ENCODE measurements around the gene PNPO. TPM values are rescaled to one million over a fixed set of nuclear protein-coding genes. Genes with fewer than 3 reads are reported as not detected.
A peak's percentile ranks its signal among the peaks of the same experiment; 100 is the strongest.

The PNPO gene
- total RNA-seq, 1 donor from 2014 or later, result 9.1 TPM

GRCh38 chr17:47953909-47954308 lies 12.5 kb downstream of the PNPO start:
- Mint-ChIP-seq H3K4me3 (no peak overlapping the region), H3K4me1 (peaks cover 9% of the 10 kb centered on the region), H3K36me3 (no peaks in the 10 kb centered on the region), H3K27ac (no peak overlapping the region), H3K9me3 (no peaks in the 10 kb centered on the region), H3K27me3 (ENCODE audit: insufficient read depth, low read depth) (peaks cover 7% of the 10 kb centered on the region)
- no peaks in the 10 kb centered on the region for H3K79me2 ChIP-seq (ENCODE audit: low read depth)
- H3K27ac ChIP-seq, result no peak overlapping the region
- no peaks in the 10 kb centered on the region for H4K20me1 ChIP-seq (ENCODE audit: low read depth)
- H3K4me3 ChIP-seq, result no peak overlapping the region
- H3K9ac ChIP-seq, result no peak overlapping the region
- H3K9me3 ChIP-seq (ENCODE audit: low read depth), result no peaks in the 10 kb centered on the region
- H3K4me2 ChIP-seq, result no peak overlapping the region
- no peak overlapping the region for H2AFZ ChIP-seq (replicated peaks)
- no peaks in the 10 kb centered on the region for H3K36me3 ChIP-seq
- peaks cover 17% of the 10 kb centered on the region for H3K4me1 ChIP-seq
- peak; percentile 15 for TF ChIP-seq CTCF (IDR thresholded peaks at IDR 0.05)
- TF ChIP-seq EZH2 (IDR thresholded peaks at IDR 0.05), result no peak
- no peak for TF ChIP-seq EZH2phosphoT487 (IDR thresholded peaks at IDR 0.05)
- peaks cover 11% of the 10 kb centered on the region for H3K27me3 ChIP-seq
- DNase-seq (ENCODE audit: low spot score), result no peak
- H3F3A ChIP-seq (ENCODE audit: low read depth), result no peaks in the 10 kb centered on the region

GRCh38 chr17:47955497-47956461 lies 14.4 kb downstream of the PNPO start:
- peaks cover 10% of the 10 kb centered on the region for H3K27me3 Mint-ChIP-seq (ENCODE audit: insufficient read depth, low read depth)
- no peak overlapping the region for H2AFZ ChIP-seq (replicated peaks)
- H3K9me3 Mint-ChIP-seq, result no peaks in the 10 kb centered on the region
- no peak overlapping the region for H3K4me3 ChIP-seq
- no peak overlapping the region for H3K9ac ChIP-seq
- no peaks in the 10 kb centered on the region for H3K36me3 ChIP-seq
- peaks cover 6% of the 10 kb centered on the region for H3K27me3 ChIP-seq
- H4K20me1 ChIP-seq (ENCODE audit: low read depth), result no peaks in the 10 kb centered on the region
- no peaks in the 10 kb centered on the region for H3K9me3 ChIP-seq (ENCODE audit: low read depth)
- peaks cover 2% of the 10 kb centered on the region for H3K4me1 Mint-ChIP-seq
- no peak for DNase-seq (ENCODE audit: low spot score)
- H3F3A ChIP-seq (ENCODE audit: low read depth), result no peaks in the 10 kb centered on the region
- H3K27ac Mint-ChIP-seq, result no peak overlapping the region
- peaks cover 12% of the 10 kb centered on the region for H3K4me1 ChIP-seq
- H3K4me2 ChIP-seq, result no peak overlapping the region
- TF ChIP-seq EZH2phosphoT487 (IDR thresholded peaks at IDR 0.05) (no peak), CTCF (IDR thresholded peaks at IDR 0.05) (no peak), EZH2 (IDR thresholded peaks at IDR 0.05) (no peak)
- H3K4me3 Mint-ChIP-seq, result no peak overlapping the region
- no peak overlapping the region for H3K27ac ChIP-seq
- no peaks in the 10 kb centered on the region for H3K36me3 Mint-ChIP-seq
- no peaks in the 10 kb centered on the region for H3K79me2 ChIP-seq (ENCODE audit: low read depth)

GRCh38 chr17:47956791-47957590 lies 15.6 kb downstream of the PNPO start:
- Histone ChIP-seq H2AFZ (replicated peaks) (no peak overlapping the region), H3K4me1 (peaks cover 12% of the 10 kb centered on the region), H3K36me3 (no peaks in the 10 kb centered on the region), H3K27me3 (peaks cover 6% of the 10 kb centered on the region), H3K27ac (no peak overlapping the region), H3K9ac (no peak overlapping the region), H4K20me1 (ENCODE audit: low read depth) (no peaks in the 10 kb centered on the region), H3K4me3 (no peak overlapping the region), H3F3A (ENCODE audit: low read depth) (no peaks in the 10 kb centered on the region), H3K79me2 (ENCODE audit: low read depth) (no peaks in the 10 kb centered on the region), H3K9me3 (ENCODE audit: low read depth) (no peaks in the 10 kb centered on the region), H3K4me2 (peak overlapping the region; percentile 38)
- Mint-ChIP-seq H3K27me3 (ENCODE audit: insufficient read depth, low read depth) (peaks cover 12% of the 10 kb centered on the region), H3K4me1 (peaks cover 2% of the 10 kb centered on the region), H3K4me3 (no peak overlapping the region), H3K27ac (no peak overlapping the region), H3K9me3 (no peaks in the 10 kb centered on the region), H3K36me3 (no peaks in the 10 kb centered on the region)
- no peak for DNase-seq (ENCODE audit: low spot score)
- TF ChIP-seq CTCF (IDR thresholded peaks at IDR 0.05) (no peak), EZH2phosphoT487 (IDR thresholded peaks at IDR 0.05) (no peak), EZH2 (IDR thresholded peaks at IDR 0.05) (no peak)
